HUES48 (cell line): Measurements from ENCODE around the gene EIF4E3.

ENCODE experiments used
- H3K27ac ChIP-seq: one replicate; pipeline ENCODE4 v1.7.0; 2013; ENCODE audit warnings: low read depth, low read length, inconsistent platforms
- H3K27me3 ChIP-seq: 2 replicates; pipeline ENCODE4 v1.6.1; 2013; ENCODE audit warnings: mild to moderate bottlenecking, low read length; ENCODE audit not compliant: control insufficient read depth, insufficient read depth
- H3K36me3 ChIP-seq: 2 replicates; pipeline ENCODE4 v1.6.1; 2013; ENCODE audit warnings: low read length; ENCODE audit not compliant: control insufficient read depth, insufficient read depth
- H3K4me1 ChIP-seq: 2 replicates; pipeline ENCODE4 v1.6.1; 2013; ENCODE audit warnings: mild to moderate bottlenecking, low read length; ENCODE audit not compliant: control insufficient read depth, insufficient read depth
- H3K4me3 ChIP-seq: 2 replicates; pipeline ENCODE4 v1.5.1; 2013; ENCODE audit warnings: mild to moderate bottlenecking, low read depth, low read length
- H3K9ac ChIP-seq: 2 replicates; pipeline ENCODE4 v1.6.1; 2013; ENCODE audit warnings: mild to moderate bottlenecking, low read depth, low read length, moderate library complexity
- H3K9me3 ChIP-seq: 2 replicates; pipeline ENCODE4 v1.6.1; 2013; ENCODE audit warnings: low read length; ENCODE audit not compliant: control insufficient read depth, insufficient read depth

EIF4E3 gene

DNA sequence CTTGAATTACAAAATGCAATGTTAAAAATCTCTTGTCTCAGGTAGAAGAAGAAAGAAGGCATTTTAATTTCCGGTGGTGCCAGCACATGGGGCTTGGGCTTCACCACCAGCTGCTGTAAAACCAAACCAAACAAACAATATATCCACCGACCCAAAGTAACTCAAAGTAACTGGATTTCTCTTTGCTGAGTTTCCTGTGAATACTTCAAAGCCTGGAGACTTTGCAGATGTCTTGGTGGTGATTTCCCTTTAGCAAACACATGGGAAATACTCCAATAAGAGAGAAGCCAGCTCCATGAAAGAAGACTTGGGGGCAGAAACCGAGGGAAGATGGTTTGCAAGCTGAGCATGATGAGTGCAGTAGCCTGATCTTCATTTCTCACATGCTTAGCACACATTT lies 62.6 kb downstream of the EIF4E3 start:
- no peaks in the 10 kb centered on the region for H3K27me3 ChIP-seq
- H3K9me3 ChIP-seq, result no peaks in the 10 kb centered on the region
- no peaks in the 10 kb centered on the region for H3K36me3 ChIP-seq
- no peak overlapping the region for H3K4me3 ChIP-seq
- H3K4me1 ChIP-seq, result no peaks in the 10 kb centered on the region
- H3K27ac ChIP-seq, result no peak overlapping the region
- H3K9ac ChIP-seq, result no peak overlapping the region

DNA sequence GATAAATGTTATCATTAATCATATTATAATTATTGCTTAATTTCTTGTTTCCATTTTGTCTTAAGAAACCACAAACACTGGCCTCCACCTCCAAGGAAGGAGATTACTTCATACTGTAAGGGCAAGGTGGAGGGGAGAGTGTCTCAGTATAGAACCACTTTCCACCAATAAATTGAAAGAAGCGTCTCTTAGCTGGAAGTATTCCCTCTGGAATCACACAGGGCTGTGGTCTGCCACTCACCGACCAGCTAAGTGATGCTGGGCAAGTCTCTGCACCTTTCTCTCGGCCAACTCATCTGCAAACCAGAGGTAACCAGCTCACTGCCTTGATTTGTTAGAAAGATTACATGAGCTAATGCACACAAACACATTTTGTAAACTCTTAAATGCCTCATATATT lies 63.1 kb downstream of the EIF4E3 start:
- H3K4me3 ChIP-seq, result no peak overlapping the region
- no peaks in the 10 kb centered on the region for H3K36me3 ChIP-seq
- H3K9me3 ChIP-seq, result no peaks in the 10 kb centered on the region
- H3K27me3 ChIP-seq, result no peaks in the 10 kb centered on the region
- H3K4me1 ChIP-seq, result no peaks in the 10 kb centered on the region
- no peak overlapping the region for H3K27ac ChIP-seq
- no peak overlapping the region for H3K9ac ChIP-seq

DNA sequence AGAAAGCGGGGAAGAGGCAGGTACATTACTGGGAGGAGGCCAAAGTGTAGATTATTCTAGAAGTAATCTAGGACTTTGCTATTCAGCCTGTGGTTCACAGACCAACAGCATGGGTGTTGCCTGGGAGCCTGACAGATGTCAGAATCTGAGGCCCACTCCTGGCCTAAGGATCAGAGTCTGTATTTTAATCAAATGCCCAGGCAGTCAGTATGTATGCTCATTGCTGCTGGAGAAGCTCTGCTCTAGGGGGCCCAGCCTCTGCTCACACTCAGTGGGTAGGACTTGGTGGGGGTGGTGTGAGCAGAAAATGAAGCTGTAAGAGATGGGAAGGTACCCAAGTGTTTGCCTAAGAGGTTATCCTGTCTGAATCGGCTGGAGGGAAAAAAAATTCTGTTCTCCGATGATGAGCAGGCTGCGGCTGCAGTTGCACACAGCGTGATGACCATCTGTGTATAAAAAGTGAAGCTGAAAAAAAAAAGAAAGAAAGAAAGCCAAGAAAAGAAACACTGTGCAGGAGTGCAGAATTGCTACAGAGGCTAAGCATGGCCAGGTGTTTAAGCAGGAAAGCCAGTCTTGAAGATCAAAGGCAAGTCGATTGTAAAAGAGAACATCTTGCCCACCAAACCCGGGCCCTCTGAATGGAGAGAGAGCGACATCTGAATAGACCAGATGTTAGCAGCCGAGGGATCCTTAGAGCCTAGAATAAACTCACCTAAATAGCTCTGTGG lies 65.2 kb downstream of the EIF4E3 start:
- H3K4me3 ChIP-seq, result no peak overlapping the region
- H3K9ac ChIP-seq, result no peak overlapping the region
- no peaks in the 10 kb centered on the region for H3K27me3 ChIP-seq
- no peaks in the 10 kb centered on the region for H3K36me3 ChIP-seq
- H3K27ac ChIP-seq, result no peak overlapping the region
- no peaks in the 10 kb centered on the region for H3K4me1 ChIP-seq
- no peaks in the 10 kb centered on the region for H3K9me3 ChIP-seq

DNA sequence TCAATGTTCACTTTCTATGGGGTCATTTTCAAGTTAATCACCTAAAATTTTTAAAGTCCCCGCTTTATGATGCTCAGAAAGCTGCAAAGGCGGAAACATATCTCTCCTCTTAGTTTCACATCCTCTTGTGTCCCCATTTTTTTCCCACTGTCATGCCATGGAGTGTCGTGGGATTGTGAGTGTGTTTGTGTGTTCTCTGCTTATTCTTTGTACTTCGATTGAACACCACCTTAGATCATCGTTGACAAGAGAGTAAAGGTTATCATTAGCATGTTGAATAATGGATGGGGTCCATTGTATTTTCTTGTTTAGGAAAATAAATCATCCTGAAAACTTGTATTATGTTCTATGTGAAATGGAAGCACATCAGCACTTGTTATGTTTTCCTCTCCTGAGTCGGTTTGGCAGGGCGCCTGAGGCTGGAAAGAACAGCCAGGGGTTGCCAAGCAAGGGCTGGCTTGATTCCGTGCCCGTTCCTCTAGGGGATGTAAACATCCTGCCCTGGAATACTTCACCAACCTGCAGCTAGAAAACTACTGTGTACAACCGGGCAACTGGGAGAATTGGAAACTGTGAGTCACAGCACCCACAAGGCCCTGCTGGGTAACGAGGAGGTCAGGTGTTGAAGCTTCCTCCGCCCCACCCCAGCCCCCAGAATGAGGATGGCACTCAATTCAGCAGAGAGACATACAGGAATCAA lies 67.2 kb downstream of the EIF4E3 start:
- Histone ChIP-seq H3K4me3 (no peak overlapping the region), H3K27ac (no peak overlapping the region), H3K9me3 (no peaks in the 10 kb centered on the region), H3K9ac (no peak overlapping the region), H3K36me3 (no peaks in the 10 kb centered on the region), H3K4me1 (peaks cover 19% of the 10 kb centered on the region), H3K27me3 (no peaks in the 10 kb centered on the region)

DNA sequence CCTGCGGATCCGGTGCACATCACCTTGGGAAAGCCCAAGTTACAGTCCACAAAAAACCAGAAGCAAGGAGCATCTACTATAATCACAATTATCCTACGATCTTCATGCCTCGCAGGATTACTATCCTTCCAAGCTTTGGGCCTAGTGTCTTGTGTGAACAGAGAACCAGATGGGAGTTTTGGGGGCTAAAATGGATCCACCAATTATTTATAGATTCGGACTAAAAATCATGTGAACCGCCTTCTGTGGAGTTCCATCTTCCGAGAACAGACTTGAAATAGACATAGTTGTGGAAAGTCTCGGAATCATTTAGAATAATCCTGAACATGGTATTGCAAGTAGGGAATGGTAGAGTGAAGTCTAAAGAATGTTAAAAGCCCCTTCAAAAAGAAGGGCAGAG lies 70.1 kb downstream of the EIF4E3 start:
- no peaks in the 10 kb centered on the region for H3K36me3 ChIP-seq
- H3K9me3 ChIP-seq, result no peaks in the 10 kb centered on the region
- no peak overlapping the region for H3K27ac ChIP-seq
- peaks cover 24% of the 10 kb centered on the region for H3K4me1 ChIP-seq
- H3K9ac ChIP-seq, result no peak overlapping the region
- H3K27me3 ChIP-seq, result no peaks in the 10 kb centered on the region
- no peak overlapping the region for H3K4me3 ChIP-seq

DNA sequence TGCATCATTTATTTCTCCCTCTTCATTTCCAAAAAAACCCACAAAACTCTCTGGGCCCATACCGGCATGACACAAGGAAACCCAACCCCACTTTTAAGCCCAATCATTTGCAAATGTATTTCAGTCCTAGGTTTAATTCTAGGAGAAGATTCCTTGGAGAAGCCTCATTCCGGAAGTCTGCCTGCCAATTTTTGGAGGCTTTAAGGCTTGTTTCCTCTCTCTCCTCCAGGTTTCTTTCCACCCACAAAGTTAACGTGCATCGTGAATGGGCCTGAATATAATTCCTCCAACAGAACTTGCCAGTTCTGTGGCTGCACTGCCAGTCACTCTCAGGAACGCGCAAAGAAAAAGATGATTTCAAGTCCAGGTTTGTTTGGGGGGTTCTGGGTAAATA lies 71.8 kb downstream of the EIF4E3 start:
- Histone ChIP-seq H3K36me3 (no peaks in the 10 kb centered on the region), H3K27me3 (no peaks in the 10 kb centered on the region), H3K4me3 (no peak overlapping the region), H3K27ac (no peak overlapping the region), H3K9ac (no peak overlapping the region), H3K4me1 (peaks cover 24% of the 10 kb centered on the region), H3K9me3 (no peaks in the 10 kb centered on the region)

DNA sequence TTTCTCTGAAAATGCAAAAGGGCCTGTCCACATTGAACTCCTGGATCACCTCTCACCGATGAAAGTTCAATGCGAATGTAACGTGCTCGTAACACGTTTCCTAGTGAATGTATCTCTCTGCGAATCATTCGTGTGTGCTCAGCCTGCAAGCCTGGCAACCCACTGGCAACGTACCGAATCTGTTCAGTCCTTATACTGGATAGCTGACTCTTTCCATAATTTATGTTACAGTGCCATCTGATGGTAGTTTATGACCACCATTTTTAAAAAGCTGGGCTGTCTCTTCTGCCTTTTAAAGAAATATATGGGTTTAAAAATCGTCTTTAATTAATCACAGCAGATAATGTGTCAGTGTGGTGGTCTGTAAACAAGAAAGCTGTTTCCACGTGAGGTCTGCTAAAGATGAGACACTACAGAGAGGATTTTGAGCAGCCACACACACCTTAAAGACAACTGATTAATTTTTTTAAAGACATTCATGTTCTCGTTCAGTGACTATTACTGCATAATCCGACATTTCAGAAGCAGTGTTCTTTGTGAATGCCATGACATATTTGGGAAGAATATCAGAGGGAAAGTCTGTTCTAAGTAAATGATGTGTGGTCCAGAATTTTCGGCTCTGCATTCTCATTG lies 72.3 kb downstream of the EIF4E3 start:
- Histone ChIP-seq H3K4me3 (no peak overlapping the region), H3K9me3 (no peaks in the 10 kb centered on the region), H3K27me3 (no peaks in the 10 kb centered on the region), H3K4me1 (peaks cover 24% of the 10 kb centered on the region), H3K36me3 (no peaks in the 10 kb centered on the region), H3K9ac (no peak overlapping the region), H3K27ac (no peak overlapping the region)

DNA sequence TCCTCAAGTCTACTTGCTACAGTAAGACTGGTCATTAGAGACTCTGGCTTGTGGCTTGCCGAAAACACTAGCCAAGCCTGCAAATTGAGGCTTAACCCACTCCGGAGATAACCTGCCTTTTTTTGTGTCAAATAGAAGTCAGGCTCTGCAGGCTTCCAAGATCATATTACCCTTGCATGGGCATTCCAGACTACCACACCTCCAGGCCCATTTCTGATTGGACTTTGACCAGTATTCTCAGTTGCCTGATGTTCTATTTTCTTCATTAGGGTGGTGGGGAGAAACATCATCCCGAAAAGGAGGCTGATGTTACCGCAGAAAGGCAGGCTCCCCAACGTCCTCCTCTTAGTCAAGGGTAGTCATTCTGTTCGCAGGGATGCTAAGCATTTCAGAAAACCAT lies 73.6 kb downstream of the EIF4E3 start:
- Histone ChIP-seq H3K36me3 (no peaks in the 10 kb centered on the region), H3K27me3 (no peaks in the 10 kb centered on the region), H3K9ac (no peak overlapping the region)

DNA sequence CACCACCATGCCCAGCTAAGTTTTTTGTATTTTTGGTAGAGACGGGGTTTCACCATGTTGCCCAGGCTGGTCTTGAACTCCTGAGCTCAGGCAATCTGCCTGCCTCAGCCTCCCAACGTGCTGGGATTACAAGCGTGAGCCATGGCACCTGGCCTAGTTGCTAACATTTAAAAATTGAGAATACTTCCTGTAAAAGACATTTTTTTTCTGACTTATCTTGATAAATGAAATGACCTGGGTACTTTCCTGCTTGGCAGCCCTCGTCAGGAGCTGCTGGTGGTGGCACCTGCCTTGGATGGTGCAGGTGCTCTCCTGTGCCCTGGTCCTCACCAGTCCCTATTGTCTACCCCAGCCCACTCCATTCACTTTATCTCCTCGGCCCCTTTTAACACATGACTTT lies 74.8 kb downstream of the EIF4E3 start:
- Histone ChIP-seq H3K36me3 (no peaks in the 10 kb centered on the region), H3K9me3 (no peaks in the 10 kb centered on the region), H3K27me3 (no peaks in the 10 kb centered on the region), H3K4me1 (peaks cover 24% of the 10 kb centered on the region), H3K9ac (no peak overlapping the region), H3K4me3 (no peak overlapping the region), H3K27ac (no peak overlapping the region)

More for the DNA sequence above, 73.6 kb downstream of the EIF4E3 start:
- Histone ChIP-seq H3K27ac (no peak overlapping the region), H3K4me1 (peaks cover 24% of the 10 kb centered on the region), H3K9me3 (no peaks in the 10 kb centered on the region), H3K4me3 (no peak overlapping the region)

DNA sequence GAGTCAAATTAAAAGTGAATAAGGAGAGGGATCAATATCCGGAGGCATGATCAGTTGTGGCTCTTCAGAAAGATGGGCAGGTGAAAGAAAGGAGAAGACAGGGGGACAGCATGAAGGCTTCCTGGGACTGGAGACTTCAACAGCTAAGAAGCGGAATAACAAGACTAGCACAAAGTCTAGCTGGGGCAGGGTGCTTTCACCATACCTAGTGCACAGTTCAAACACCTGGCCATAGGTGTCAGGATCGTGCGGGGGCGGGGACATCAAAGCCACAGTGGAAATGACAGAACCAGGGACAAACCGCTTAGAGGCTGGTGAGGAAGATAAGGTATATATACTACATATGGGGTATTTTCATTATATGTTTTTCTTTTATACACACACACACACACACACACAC lies 75.4 kb downstream of the EIF4E3 start:
- Histone ChIP-seq H3K4me1 (peaks cover 22% of the 10 kb centered on the region), H3K27me3 (no peaks in the 10 kb centered on the region), H3K36me3 (no peaks in the 10 kb centered on the region), H3K9me3 (no peaks in the 10 kb centered on the region), H3K9ac (no peak overlapping the region), H3K4me3 (no peak overlapping the region), H3K27ac (no peak overlapping the region)

DNA sequence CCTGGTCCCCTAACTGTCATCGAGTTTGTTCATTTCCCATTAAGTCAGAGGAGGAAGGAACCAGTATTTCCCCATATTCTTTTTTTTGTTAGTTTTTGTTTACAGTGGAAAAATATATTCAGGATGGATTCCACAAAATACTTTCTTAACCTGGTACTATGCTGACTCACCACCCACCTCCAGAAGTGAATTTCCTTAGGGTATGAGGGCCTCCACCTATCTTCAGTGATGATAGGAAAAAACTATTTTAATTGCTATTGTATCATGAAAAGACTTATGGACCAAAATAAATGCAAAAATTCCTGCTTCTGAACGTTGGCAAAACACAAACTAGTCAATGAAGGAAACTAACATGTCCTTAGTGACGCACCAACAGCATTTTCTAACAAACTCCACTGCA lies 77.5 kb downstream of the EIF4E3 start:
- Histone ChIP-seq H3K4me3 (no peak overlapping the region), H3K9ac (no peak overlapping the region)

More for the DNA sequence above, 77.5 kb downstream of the EIF4E3 start:
- H3K36me3 ChIP-seq, result no peaks in the 10 kb centered on the region
- no peaks in the 10 kb centered on the region for H3K9me3 ChIP-seq
- H3K4me1 ChIP-seq, result peaks cover 4% of the 10 kb centered on the region; the same call in 1 of the 2 replicates
- H3K27ac ChIP-seq, result no peak overlapping the region
- H3K27me3 ChIP-seq, result no peaks in the 10 kb centered on the region
